Large intestine (tissue), 3 donors: ENCODE data around the gene C1orf167. TPM values are rescaled to one million over a fixed set of nuclear protein-coding genes. Genes with fewer than 3 reads are reported as not detected.

ENCODE experiments used
- DNase-seq, 2 donors: peaks; one replicate each; pipeline versions ENCODE4 v3.0.0 to v3.0.0-alpha.2; 2013
- H3K27ac ChIP-seq: one replicate; pipeline ENCODE4 v1.5.1; 2013; ENCODE audit warnings: low read length
- H3K27me3 ChIP-seq: 2 replicates; pipeline ENCODE4 v1.6.1; 2013; ENCODE audit warnings: low read length; ENCODE audit not compliant: control insufficient read depth, insufficient read depth
- H3K36me3 ChIP-seq: 2 replicates; pipeline ENCODE4 v1.6.1; 2013; ENCODE audit warnings: low read length; ENCODE audit not compliant: control insufficient read depth, insufficient read depth
- H3K4me1 ChIP-seq: one replicate; pipeline ENCODE4 v1.6.1; 2013; ENCODE audit warnings: low read length; ENCODE audit not compliant: control insufficient read depth, insufficient read depth
- H3K4me3 ChIP-seq: one replicate; pipeline ENCODE4 v1.5.1; 2013; ENCODE audit warnings: low read length
- H3K9me3 ChIP-seq: one replicate; pipeline ENCODE4 v1.6.1; 2013; ENCODE audit warnings: mild to moderate bottlenecking, low read depth, low read length, moderate library complexity; ENCODE audit not compliant: control insufficient read depth
- WGBS: methylation state at CpG from one replicate; pipeline ENCODE4 v1.1.5; 2013; ENCODE audit warnings: low lambda C conversion rate; ENCODE audit not compliant: insufficient coverage; 5-methylcytosine and 5-hydroxymethylcytosine counted together
- polyA plus RNA-seq: library from polyadenylated mRNA; unstranded; fragments of 120-200 nt; gene quantifications from one replicate; pipeline ENCODE4 v1.2.1, GENCODE V29; 2013

C1orf167 gene
- polyA plus RNA-seq, 1 donor = 0.15 TPM

GRCh38 chr1:11736746-11737639 is 25.0 kb upstream of the C1orf167 start:
- H3K9me3 ChIP-seq = peaks cover 5% of the 10 kb centered on the region
- H3K4me1 ChIP-seq = peaks cover 9% of the 10 kb centered on the region
- H3K27ac ChIP-seq = peak overlapping the region; percentile 69
- WGBS = no CpG with 5 or more reads among the region's 15 CpGs
- peak in 1 of 2 donors; percentile 66 for DNase-seq
- H3K27me3 ChIP-seq = no peaks in the 10 kb centered on the region
- H3K4me3 ChIP-seq = peak overlapping the region; percentile 98
- no peaks in the 10 kb centered on the region for H3K36me3 ChIP-seq

- H3K4me1 ChIP-seq = peaks cover 7% of the 10 kb centered on the region
- H3K27me3 ChIP-seq = no peaks in the 10 kb centered on the region
- no peaks in the 10 kb centered on the region for H3K36me3 ChIP-seq
- WGBS = no CpG with 5 or more reads among the region's 2 CpGs
- no peak overlapping the region for H3K4me3 ChIP-seq
- H3K27ac ChIP-seq = no peak overlapping the region
- no peak for DNase-seq
- peaks cover 5% of the 10 kb centered on the region for H3K9me3 ChIP-seq
These were observed 23.9 kb upstream of the C1orf167 start for GRCh38 chr1:11738096-11738495.

GRCh38 chr1:11738783-11739182 is 23.2 kb upstream of the C1orf167 start:
- no peaks in the 10 kb centered on the region for H3K36me3 ChIP-seq

GRCh38 chr1:11740258-11741192 is 21.5 kb upstream of the C1orf167 start:
- Histone ChIP-seq H3K27me3 (no peaks in the 10 kb centered on the region), H3K4me1 (peaks cover 7% of the 10 kb centered on the region), H3K4me3 (no peak overlapping the region), H3K27ac (no peak overlapping the region), H3K36me3 (no peaks in the 10 kb centered on the region), H3K9me3 (peaks cover 5% of the 10 kb centered on the region)
- no CpG with 5 or more reads among the region's 15 CpGs for WGBS
- no peak for DNase-seq

More at GRCh38 chr1:11738783-11739182, 23.2 kb upstream of the C1orf167 start:
- no peak for DNase-seq
- H3K9me3 ChIP-seq = peaks cover 5% of the 10 kb centered on the region
- H3K4me3 ChIP-seq = no peak overlapping the region
- no peak overlapping the region for H3K27ac ChIP-seq
- peaks cover 7% of the 10 kb centered on the region for H3K4me1 ChIP-seq
- 100% methylated on average over 1 of the region's 6 CpGs for WGBS
- no peaks in the 10 kb centered on the region for H3K27me3 ChIP-seq

- DNase-seq = no peak
- Histone ChIP-seq H3K27ac (no peak overlapping the region), H3K36me3 (peaks cover 5% of the 10 kb centered on the region), H3K27me3 (no peaks in the 10 kb centered on the region), H3K9me3 (no peaks in the 10 kb centered on the region), H3K4me3 (no peak overlapping the region), H3K4me1 (peaks cover 4% of the 10 kb centered on the region)
- WGBS = no CpG with 5 or more reads among the region's 4 CpGs
These were observed 20.5 kb upstream of the C1orf167 start for GRCh38 chr1:11741482-11741881.

GRCh38 chr1:11741919-11742558 is 20.0 kb upstream of the C1orf167 start:
- Histone ChIP-seq H3K9me3 (no peaks in the 10 kb centered on the region), H3K36me3 (peaks cover 5% of the 10 kb centered on the region), H3K4me1 (peaks cover 4% of the 10 kb centered on the region), H3K27me3 (no peaks in the 10 kb centered on the region), H3K27ac (no peak overlapping the region), H3K4me3 (no peak overlapping the region)
- WGBS = 89% methylated on average over 1 of the region's 5 CpGs
- no peak for DNase-seq

GRCh38 chr1:11744287-11744686 is 17.7 kb upstream of the C1orf167 start:
- no peaks in the 10 kb centered on the region for H3K9me3 ChIP-seq
- H3K27me3 ChIP-seq = no peaks in the 10 kb centered on the region
- DNase-seq = no peak
- no peak overlapping the region for H3K27ac ChIP-seq
- H3K36me3 ChIP-seq = peaks cover 14% of the 10 kb centered on the region
- H3K4me1 ChIP-seq = no peaks in the 10 kb centered on the region
- H3K4me3 ChIP-seq = no peak overlapping the region
- 100% methylated on average over 1 of the region's 9 CpGs for WGBS

GRCh38 chr1:11746092-11746491 is 15.9 kb upstream of the C1orf167 start:
- no peak overlapping the region for H3K27ac ChIP-seq
- H3K4me3 ChIP-seq = no peak overlapping the region
- peaks cover 28% of the 10 kb centered on the region for H3K36me3 ChIP-seq
- no peak for DNase-seq
- no peaks in the 10 kb centered on the region for H3K4me1 ChIP-seq
- no peaks in the 10 kb centered on the region for H3K9me3 ChIP-seq
- no peaks in the 10 kb centered on the region for H3K27me3 ChIP-seq
- no CpG with 5 or more reads among the region's 6 CpGs for WGBS

- Histone ChIP-seq H3K9me3 (no peaks in the 10 kb centered on the region), H3K4me3 (no peak overlapping the region), H3K27me3 (no peaks in the 10 kb centered on the region), H3K36me3 (peaks cover 28% of the 10 kb centered on the region), H3K4me1 (no peaks in the 10 kb centered on the region), H3K27ac (no peak overlapping the region)
- no peak for DNase-seq
- WGBS = 100% methylated on average over 1 of the region's 20 CpGs
These were observed 15.1 kb upstream of the C1orf167 start for GRCh38 chr1:11746795-11747487.
